OCI-LY7 (cell line): ENCODE results near the gene TNS1. TPM values are rescaled to one million over a fixed set of nuclear protein-coding genes. Genes with fewer than 3 reads are reported as not detected.

Source experiments
- BruUV-seq: library from RNA; stranded (reverse); fragments of 400-500 nt; replicated peaks from 2 replicates; lab custom pipeline; 2021; lab: Mats Ljungman, UMichigan
- CTCF ChIA-PET: fragments of 300-600 bp; sonication (Branson Sonifier 250); formaldehyde crosslinking; loops from one replicate; lab custom pipeline; 2022; ENCODE audit warnings: antibody characterized with exemption; ENCODE audit not compliant: unreplicated experiment; lab: Charles Lee
- POLR2A ChIA-PET: fragments of 300-600 bp; sonication (Branson Sonifier 250); formaldehyde crosslinking; loops from one replicate; lab custom pipeline; 2022; ENCODE audit warnings: antibody characterized with exemption; lab: Charles Lee
- DNase-seq: peaks from one replicate; pipeline ENCODE4 v3.0.0-alpha.2; 2015; ENCODE audit warnings: low spot score
- H2AFZ ChIP-seq: fragments of 200-600 bp; sonication (generic), shearing (Covaris generic); 2 replicates; pipeline ENCODE4 v1.6.1; 2014; ENCODE audit warnings: mild to moderate bottlenecking, antibody characterized with exemption, low read length, moderate library complexity
- H3K27ac ChIP-seq: fragments of 200-600 bp; sonication (generic); 2 replicates; pipeline ENCODE4 v1.5.1; 2014; ENCODE audit warnings: mixed run types, low read depth, mild to moderate bottlenecking, moderate library complexity, low read length, inconsistent platforms; ENCODE audit not compliant: poor library complexity, severe bottlenecking
- H3K36me3 ChIP-seq: fragments of 200-600 bp; sonication (generic); 2 replicates; pipeline ENCODE4 v1.6.1; 2014; ENCODE audit warnings: mild to moderate bottlenecking, antibody characterized with exemption, low read length, moderate library complexity, mixed read lengths; ENCODE audit not compliant: insufficient read depth
- H3K4me1 ChIP-seq: fragments of 200-600 bp; sonication (generic); 2 replicates; pipeline ENCODE4 v1.5.1; 2014; ENCODE audit warnings: mild to moderate bottlenecking, low read length; ENCODE audit not compliant: insufficient read depth, poor library complexity, severe bottlenecking
- H3K4me2 ChIP-seq: fragments of 200-600 bp; sonication (generic); 2 replicates; pipeline ENCODE4 v1.6.1; 2014; ENCODE audit warnings: mild to moderate bottlenecking, low read length
- H3K4me3 ChIP-seq: fragments of 200-600 bp; sonication (generic); 2 replicates; pipeline ENCODE4 v1.5.1; 2014; ENCODE audit warnings: mild to moderate bottlenecking, low read depth, low read length; ENCODE audit not compliant: poor library complexity, severe bottlenecking
- H3K79me2 ChIP-seq: fragments of 200-600 bp; sonication (generic); 2 replicates; pipeline ENCODE4 v1.6.1; 2016; ENCODE audit warnings: low read depth, mild to moderate bottlenecking, low read length, moderate library complexity, mixed read lengths; ENCODE audit not compliant: insufficient read depth
- H3K9me2 ChIP-seq: fragments of 200-600 bp; sonication (generic); 2 replicates; pipeline ENCODE4 v1.6.1; 2016; ENCODE audit warnings: mild to moderate bottlenecking, low read length, mixed read lengths; ENCODE audit not compliant: insufficient read depth
- H3K9me3 ChIP-seq: fragments of 200-600 bp; sonication (generic); 2 replicates; pipeline ENCODE4 v1.6.1; 2014; ENCODE audit warnings: mild to moderate bottlenecking, mixed run types, low read length, mixed read lengths
- H4K20me1 ChIP-seq: fragments of 200-600 bp; sonication (generic); 2 replicates; pipeline ENCODE4 v1.6.1; 2014; ENCODE audit warnings: mild to moderate bottlenecking, antibody characterized with exemption, low read length, moderate library complexity, mixed read lengths; ENCODE audit not compliant: insufficient read depth
- CTCF ChIP-seq: fragments of 200-600 bp; sonication (generic); conservative IDR thresholded peaks from 2 replicates; pipeline ENCODE4 v1.5.1; 2014; ENCODE audit warnings: mild to moderate bottlenecking, antibody characterized with exemption, low read length, moderate library complexity, mixed read lengths
- EZH2phosphoT487 ChIP-seq: fragments of 200-600 bp; sonication (generic); IDR thresholded peaks from 2 replicates; pipeline ENCODE4 v1.6.1; 2018; ENCODE audit warnings: low read depth, borderline replicate concordance, mild to moderate bottlenecking, mixed run types, antibody characterized with exemption, low read length, moderate library complexity, mixed read lengths
- intact Hi-C: fragments of 100-400 bp; cut with micrococcal nuclease; formaldehyde crosslinking; loops from one replicate; pipeline ENCODE4 v1.10.0; 2022; ENCODE audit not compliant: unreplicated experiment
- total RNA-seq, 2 experiments: library from RNA; depleted of rRNA in 1 of 2; stranded (reverse); fragments of >200 nt in 1 of 2; shearing (Covaris generic) in 1 of 2; gene quantifications; 2 replicates each; pipeline ENCODE4 v1.2.3, GENCODE V29; 2014 to 2022

TNS1 gene
- total RNA-seq, 2 experiments from 2014 or later, result not detected

GRCh38 chr2:217990791-217991465 lies 11.9 kb downstream of the TNS1 start:
- Histone ChIP-seq H3K9me3 (no peaks in the 10 kb centered on the region), H3K9me2 (no peaks in the 10 kb centered on the region), H3K4me3 (no peak overlapping the region), H3K36me3 (no peaks in the 10 kb centered on the region), H3K4me2 (no peak overlapping the region), H3K27ac (no peak overlapping the region), H2AFZ (no peak overlapping the region), H3K79me2 (no peaks in the 10 kb centered on the region), H4K20me1 (no peaks in the 10 kb centered on the region), H3K4me1 (no peaks in the 10 kb centered on the region)
- CTCF ChIA-PET, result interaction anchor here (0.6 kb wide), 1 partner anchor 700 kb away, joined by 5 read pairs; no protein-coding TSS in a partner anchor
- DNase-seq, result no peak
- no TSS peak for BruUV-seq
- POLR2A ChIA-PET, result interaction anchor here (0.6 to 0.8 kb wide), 2 partner anchors 34 to 279 kb away, joined by 4 read pairs; partner anchors contain the start of gene AAMP
- intact Hi-C loops, result loop anchor here (5.0 kb wide), 1 partner anchor 76 kb away; the partner anchor contains the start of gene RUFY4
- TF ChIP-seq EZH2phosphoT487 (no peak), CTCF (no peak)

GRCh38 chr2:217990389-217990788 lies 12.4 kb downstream of the TNS1 start:
- H3K9me3 ChIP-seq, result no peaks in the 10 kb centered on the region
- no peak overlapping the region for H3K27ac ChIP-seq
- no peak overlapping the region for H3K4me3 ChIP-seq
- no peaks in the 10 kb centered on the region for H4K20me1 ChIP-seq
- intact Hi-C loops, result loop anchor here (5.0 kb wide), 1 partner anchor 77 kb away; the partner anchor contains the start of gene RUFY4
- no peak overlapping the region for H3K4me2 ChIP-seq
- no peaks in the 10 kb centered on the region for H3K36me3 ChIP-seq
- H3K79me2 ChIP-seq, result no peaks in the 10 kb centered on the region
- no TSS peak for BruUV-seq
- POLR2A ChIA-PET, result interaction anchor here (0.6 to 0.8 kb wide), 2 partner anchors 33 to 279 kb away, joined by 4 read pairs; partner anchors contain the start of gene AAMP
- TF ChIP-seq CTCF, result no peak
- TF ChIP-seq EZH2phosphoT487, result no peak
- CTCF ChIA-PET, result interaction anchor here (0.6 kb wide), 1 partner anchor 701 kb away, joined by 5 read pairs; no protein-coding TSS in a partner anchor
- no peaks in the 10 kb centered on the region for H3K4me1 ChIP-seq
- no peak for DNase-seq
- H3K9me2 ChIP-seq, result no peaks in the 10 kb centered on the region
- no peak overlapping the region for H2AFZ ChIP-seq
